ENCODE data around the gene NAP1L4.

DNA sequence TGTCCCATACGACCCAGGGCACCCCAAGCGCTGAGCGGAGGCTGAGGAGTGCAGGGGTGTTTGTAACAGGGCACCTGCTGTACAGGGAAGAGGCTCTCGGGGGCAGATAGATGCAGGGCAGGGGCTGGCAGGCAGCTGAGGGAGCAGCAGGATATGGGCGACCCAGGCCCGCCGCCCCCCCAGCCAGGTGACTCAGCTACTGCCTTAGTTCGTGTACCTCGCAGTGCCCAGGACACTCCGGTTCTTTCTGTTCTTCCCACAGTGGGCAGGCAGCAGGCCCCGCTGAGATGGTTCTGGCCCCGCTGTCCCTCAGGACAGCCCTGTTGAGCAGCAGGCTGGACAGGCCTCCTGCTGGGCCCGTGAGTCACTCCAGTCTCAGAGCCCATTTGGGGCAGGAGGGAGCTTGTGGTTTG lies 79.1 kb downstream of the NAP1L4 start:
- TF ChIP-seq GATA2 (IDR thresholded peaks at IDR 0.05; ENCODE audit: low read depth, low read length) (no peak), GATA3 (IDR thresholded peaks at IDR 0.05; ENCODE audit: low read depth, low read length) (no peak)
